Measurements from ENCODE around the gene SDK1.

Gene SDK1

GRCh38 chr7:3425087-3425486 lies 124.0 kb downstream of the SDK1 start:
- no peak for DNase-seq

GRCh38 chr7:3426064-3426463 lies 125.0 kb downstream of the SDK1 start:
- DNase-seq: no peak

- no peak for DNase-seq
These were observed 126.9 kb downstream of the SDK1 start for GRCh38 chr7:3427957-3428356.

GRCh38 chr7:3429981-3430380 lies 128.9 kb downstream of the SDK1 start:
- no peak for DNase-seq

- DNase-seq: no peak
These were observed 129.5 kb downstream of the SDK1 start for GRCh38 chr7:3430588-3430987.

- no peak for DNase-seq
These were observed 130.3 kb downstream of the SDK1 start for GRCh38 chr7:3431306-3431705.

GRCh38 chr7:3432911-3433310 lies 131.9 kb downstream of the SDK1 start:
- no peak for DNase-seq

GRCh38 chr7:3434611-3435010 lies 133.6 kb downstream of the SDK1 start:
- no peak for DNase-seq

GRCh38 chr7:3436112-3436511 lies 135.1 kb downstream of the SDK1 start:
- no peak for DNase-seq

- DNase-seq: no peak
These were observed 135.7 kb downstream of the SDK1 start for GRCh38 chr7:3436746-3437145.

- no peak for DNase-seq
These were observed 136.4 kb downstream of the SDK1 start for GRCh38 chr7:3437467-3437866.

- no peak for DNase-seq
These were observed 137.3 kb downstream of the SDK1 start for GRCh38 chr7:3438352-3438751.

GRCh38 chr7:3439333-3440030 lies 138.4 kb downstream of the SDK1 start:
- no peak for DNase-seq

GRCh38 chr7:3440509-3440908 lies 139.5 kb downstream of the SDK1 start:
- DNase-seq: no peak

GRCh38 chr7:3443716-3444115 lies 142.7 kb downstream of the SDK1 start:
- no peak for DNase-seq

- no peak for DNase-seq
These were observed 145.7 kb downstream of the SDK1 start for GRCh38 chr7:3446786-3447185.

GRCh38 chr7:3451701-3452100 lies 150.6 kb downstream of the SDK1 start:
- no peak for DNase-seq

GRCh38 chr7:3453398-3453797 lies 152.3 kb downstream of the SDK1 start:
- DNase-seq: no peak

GRCh38 chr7:3455806-3456595 lies 154.9 kb downstream of the SDK1 start:
- DNase-seq: no peak

- no peak for DNase-seq
These were observed 158.1 kb downstream of the SDK1 start for GRCh38 chr7:3459111-3459510.

GRCh38 chr7:3461923-3462322 lies 160.9 kb downstream of the SDK1 start:
- DNase-seq: peak; percentile 50

GRCh38 chr7:3463696-3464095 lies 162.6 kb downstream of the SDK1 start:
- DNase-seq: no peak

GRCh38 chr7:3464900-3465622 lies 164.0 kb downstream of the SDK1 start:
- no peak for DNase-seq

GRCh38 chr7:3466261-3466660 lies 165.2 kb downstream of the SDK1 start:
- DNase-seq: no peak
